IMR-90 (cell line): ENCODE measurements around the gene EXOC4. TPM values are rescaled to one million over a fixed set of nuclear protein-coding genes. Genes with fewer than 3 reads are reported as not detected.

Experiments
- ATAC-seq: fragments of 200-7000 bp; cut with Tn5 transposase; 2 replicates; pipeline ENCODE4 v1.9.1; 2020; ENCODE audit warnings: low read depth, mild to moderate bottlenecking, moderate library complexity
- BruUV-seq: library from RNA; stranded (reverse); fragments of 400-500 nt; replicated peaks from 2 replicates; lab custom pipeline; 2021; lab: Mats Ljungman, UMichigan
- CTCF ChIA-PET: fragments of 300-600 bp; formaldehyde crosslinking; extraction: SDS; loops from one replicate; lab custom pipeline; 2021; ENCODE audit warnings: antibody characterized with exemption; lab: Yijun Ruan, JAX
- POLR2A ChIA-PET: fragments of 300-600 bp; sonication (Branson Sonifier 250); formaldehyde crosslinking; loops from one replicate; lab custom pipeline; 2022; ENCODE audit warnings: antibody characterized with exemption; ENCODE audit not compliant: unreplicated experiment; lab: Charles Lee
- DNase-seq: peaks from one replicate; pipeline ENCODE4 v3.0.0; 2013
- H2AFZ ChIP-seq: replicated peaks from 2 replicates; pipeline ENCODE3; 2013; ENCODE audit warnings: low read length, mild to moderate bottlenecking; ENCODE audit not compliant: poor library complexity
- H2AK5ac ChIP-seq: 2 replicates; pipeline ENCODE4 v1.6.1; 2013; ENCODE audit warnings: low read depth, low read length, inconsistent platforms
- H2AK9ac ChIP-seq: replicated peaks from 2 replicates; pipeline ENCODE3; 2013; ENCODE audit warnings: mild to moderate bottlenecking, low read depth, low read length, moderate library complexity; ENCODE audit not compliant: poor library complexity
- H2BK120ac ChIP-seq: 2 replicates; pipeline ENCODE4 v1.6.1; 2013; ENCODE audit warnings: low read depth, low read length, inconsistent platforms
- H2BK15ac ChIP-seq: 3 replicates; pipeline ENCODE4 v1.6.1; 2013; ENCODE audit warnings: low read depth, low read length, inconsistent platforms
- H2BK20ac ChIP-seq: 2 replicates; pipeline ENCODE4 v1.6.1; 2013; ENCODE audit warnings: low read depth, mild to moderate bottlenecking, inconsistent platforms, low read length, moderate library complexity
- H2BK5ac ChIP-seq: 2 replicates; pipeline ENCODE4 v1.6.1; 2013; ENCODE audit warnings: mild to moderate bottlenecking, low read depth, low read length, inconsistent platforms; ENCODE audit not compliant: poor library complexity, severe bottlenecking
- H3K14ac ChIP-seq: replicated peaks from 2 replicates; pipeline ENCODE4 v1.6.1; 2013; ENCODE audit warnings: low read depth, low read length, inconsistent platforms
- H3K18ac ChIP-seq: 2 replicates; pipeline ENCODE4 v1.6.1; 2013; ENCODE audit warnings: low read depth, low read length, control low read depth
- H3K23ac ChIP-seq: 2 replicates; pipeline ENCODE4 v1.6.1; 2013; ENCODE audit warnings: low read depth, low read length, inconsistent platforms
- H3K27ac ChIP-seq: 2 replicates; pipeline ENCODE4 v1.5.1; 2013; ENCODE audit warnings: mild to moderate bottlenecking, control low read depth, low read length; ENCODE audit not compliant: insufficient read depth
- H3K27me3 ChIP-seq: 2 replicates; pipeline ENCODE4 v1.6.1; 2013; ENCODE audit warnings: low read length; ENCODE audit not compliant: control insufficient read depth, insufficient read depth
- H3K36me3 ChIP-seq: 2 replicates; pipeline ENCODE4 v1.6.1; 2013; ENCODE audit warnings: low read length, mixed read lengths; ENCODE audit not compliant: control insufficient read depth, insufficient read depth
- H3K4ac ChIP-seq: 2 replicates; pipeline ENCODE4 v1.6.1; 2013; ENCODE audit warnings: low read depth, low read length, inconsistent platforms
- H3K4me1 ChIP-seq: 2 replicates; pipeline ENCODE4 v1.6.1; 2013; ENCODE audit warnings: low read length, mixed read lengths; ENCODE audit not compliant: control insufficient read depth, insufficient read depth
- H3K4me2 ChIP-seq: 2 replicates; pipeline ENCODE4 v1.6.1; 2013; ENCODE audit warnings: low read depth, mild to moderate bottlenecking, control low read depth, low read length, moderate library complexity
- H3K4me3 ChIP-seq: 2 replicates; pipeline ENCODE4 v1.5.1; 2013; ENCODE audit warnings: low read depth, mild to moderate bottlenecking, control low read depth, low read length, moderate library complexity; ENCODE audit not compliant: insufficient read depth
- H3K56ac ChIP-seq: 2 replicates; pipeline ENCODE4 v1.6.1; 2013; ENCODE audit warnings: low read length, inconsistent platforms; ENCODE audit not compliant: insufficient read depth; ENCODE audit errors: extremely low read depth
- H3K79me1 ChIP-seq, 2 experiments: 2 replicates each; pipeline ENCODE4 v1.6.1; 2013; ENCODE audit warnings: low read length in 2 of 2, inconsistent platforms in 1 of 2, low read depth in 1 of 2
- H3K9ac ChIP-seq: 2 replicates; pipeline ENCODE4 v1.6.1; 2013; ENCODE audit warnings: low read depth, low read length, control low read depth
- H3K9me1 ChIP-seq: 2 replicates; pipeline ENCODE4 v1.6.1; 2013; ENCODE audit warnings: low read length, inconsistent platforms; ENCODE audit not compliant: insufficient read depth
- H3K9me3 ChIP-seq: 2 replicates; pipeline ENCODE4 v1.6.1; 2013; ENCODE audit warnings: low read length; ENCODE audit not compliant: control insufficient read depth, insufficient read depth
- H4K20me1 ChIP-seq: 2 replicates; pipeline ENCODE4 v1.6.1; 2013; ENCODE audit warnings: low read length, inconsistent platforms; ENCODE audit not compliant: insufficient read depth
- H4K5ac ChIP-seq: 2 replicates; pipeline ENCODE4 v1.6.1; 2013; ENCODE audit warnings: mild to moderate bottlenecking, low read depth, low read length, control low read depth
- H4K8ac ChIP-seq, 2 experiments: 2 replicates each; pipeline ENCODE4 v1.6.1; 2013; ENCODE audit warnings: low read depth in 2 of 2, low read length in 2 of 2, control low read depth in 1 of 2, inconsistent platforms in 1 of 2
- H4K91ac ChIP-seq: 2 replicates; pipeline ENCODE4 v1.6.1; 2013; ENCODE audit warnings: low read depth, low read length, inconsistent platforms; ENCODE audit not compliant: insufficient read depth
- BHLHE40 ChIP-seq: fragments of 150-350 bp; IDR thresholded peaks from 2 replicates; pipeline ENCODE4 v1.6.1; 2016; ENCODE audit warnings: mild to moderate bottlenecking, low read depth, low read length
- CEBPB ChIP-seq: IDR thresholded peaks from 2 replicates; pipeline ENCODE4 v1.6.1; 2012; ENCODE audit warnings: low read depth, low read length, improper control_type of control experiment
- CHD1 ChIP-seq: IDR thresholded peaks from 2 replicates; pipeline ENCODE4 v1.6.1; 2012; ENCODE audit warnings: low read depth, low read length, improper control_type of control experiment
- ELK1 ChIP-seq: fragments of 150-350 bp; IDR thresholded peaks from 2 replicates; pipeline ENCODE4 v1.6.1; 2016; ENCODE audit warnings: low read depth, mild to moderate bottlenecking, low read length, moderate library complexity, borderline replicate concordance
- FOS ChIP-seq: fragments of 150-350 bp; IDR thresholded peaks from 2 replicates; pipeline ENCODE4 v1.6.1; 2016; ENCODE audit warnings: low read depth, low read length
- MAFK ChIP-seq: IDR thresholded peaks from 2 replicates; pipeline ENCODE4 v1.6.1; 2012; ENCODE audit warnings: low read depth, low read length, improper control_type of control experiment
- MAZ ChIP-seq: IDR thresholded peaks from 2 replicates; pipeline ENCODE4 v1.6.1; 2012; ENCODE audit warnings: low read depth, mild to moderate bottlenecking, low read length, improper control_type of control experiment, moderate library complexity, borderline replicate concordance
- MXI1 ChIP-seq: IDR thresholded peaks from 2 replicates; pipeline ENCODE4 v1.6.1; 2012; ENCODE audit warnings: low read depth, mild to moderate bottlenecking, low read length, moderate library complexity, borderline replicate concordance
- NFE2L2 ChIP-seq: fragments of 150-350 bp; IDR thresholded peaks from 2 replicates; pipeline ENCODE4 v1.6.1; 2016; ENCODE audit warnings: low read depth, mild to moderate bottlenecking, low read length
- POLR2A ChIP-seq: IDR thresholded peaks from 2 replicates; pipeline ENCODE4 v1.6.1; 2012; ENCODE audit warnings: mild to moderate bottlenecking, low read depth, low read length
- RAD21 ChIP-seq: IDR thresholded peaks from 2 replicates; pipeline ENCODE4 v1.6.1; 2012; ENCODE audit warnings: low read length, improper control_type of control experiment
- RCOR1 ChIP-seq: IDR thresholded peaks from 2 replicates; pipeline ENCODE4 v1.6.1; 2012; ENCODE audit warnings: mild to moderate bottlenecking, low read length, improper control_type of control experiment; ENCODE audit not compliant: insufficient replicate concordance
- RFX5 ChIP-seq: IDR thresholded peaks from 2 replicates; pipeline ENCODE4 v1.8.0; 2012; ENCODE audit warnings: low read depth, mild to moderate bottlenecking, low read length, moderate library complexity
- SMC3 ChIP-seq: fragments of 150-350 bp; IDR thresholded peaks from 2 replicates; pipeline ENCODE4 v1.6.1; 2016; ENCODE audit warnings: low read depth, mild to moderate bottlenecking, antibody characterized with exemption, low read length, moderate library complexity
- dilution Hi-C: fragments of 300-500 bp; cut with HindIII; formaldehyde crosslinking; loops from one replicate; pipeline ENCODE4 v1.14.3; 2018; ENCODE audit warnings: low sequenced_read_pairs; ENCODE audit not compliant: unreplicated experiment
- in situ Hi-C: fragments of 300-500 bp; cut with MboI; formaldehyde crosslinking; loops from 3 replicates; pipeline ENCODE4 v1.14.3; 2019; ENCODE audit warnings: low sequenced_read_pairs, inconsistent platforms, mixed read lengths
- intact Hi-C: fragments of 100-400 bp; cut with micrococcal nuclease; formaldehyde crosslinking; loops from 2 replicates; pipeline ENCODE4 v1.10.0; 2022
- polyA plus RNA-seq, 3 experiments: library from polyadenylated mRNA; depleted of rRNA; stranded (reverse); fragments of >200 nt; gene quantifications; 2 replicates each; pipeline ENCODE4 v1.2.3, GENCODE V29; 2012; ENCODE audit warnings: low replicate concordance in 1 of 3
- total RNA-seq: library from RNA; depleted of rRNA; stranded (reverse); fragments of >200 nt; gene quantifications from 2 replicates; pipeline ENCODE4 v1.2.3, GENCODE V29; 2012
- TF ChIP-seq, protein P1 (sequence below): conservative IDR thresholded peaks from 2 replicates; pipeline ENCODE4 v1.5.1; 2012; ENCODE audit warnings: mild to moderate bottlenecking, low read depth, low read length, improper control_type of control experiment
- TF ChIP-seq, protein P2 (sequence below): fragments of 150-350 bp; IDR thresholded peaks from 2 replicates; pipeline ENCODE4 v1.6.1; 2017; ENCODE audit warnings: mild to moderate bottlenecking, antibody characterized with exemption, low read length, low read depth

The EXOC4 gene
- total and polyA plus RNA-seq, 2 of the 4 experiments (the other 2 are of a cell fraction) = 25.4 to 94.6 TPM

GRCh38 chr7:133265821-133266220, 12.9 kb downstream of the EXOC4 start:
- in situ Hi-C loops (no loop called here), intact Hi-C loops (no loop called here), dilution Hi-C loops (no loop called here)
- no peak overlapping the region for H3K4me2 ChIP-seq
- no peak overlapping the region for H2AK9ac ChIP-seq
- H2AFZ ChIP-seq = no peak overlapping the region
- no peaks in the 10 kb centered on the region for H3K36me3 ChIP-seq
- ChIA-PET POLR2A (no interaction called here), CTCF (interaction anchor here (0.6 kb wide), 1 partner anchor 10 kb away, joined by 3 read pairs; no protein-coding TSS in a partner anchor)
- no peak overlapping the region for H2BK15ac ChIP-seq
- H3K4me1 ChIP-seq = peaks cover 4% of the 10 kb centered on the region; the same call in 1 of the 2 replicates
- H3K9me3 ChIP-seq = no peaks in the 10 kb centered on the region
- H4K8ac ChIP-seq = no peak overlapping the region
- H3K79me1 ChIP-seq = peaks cover 19 to 34% of the 10 kb centered on the region in 2 experiments; a peak in 3 of 4 replicates
- no peak overlapping the region for H4K91ac ChIP-seq
- BruUV-seq = no TSS peak
- ATAC-seq (peak; percentile 24; the same call in 1 of the 2 replicates), DNase-seq (peak; percentile 21)
- H2BK5ac ChIP-seq = no peak overlapping the region
- H3K18ac ChIP-seq = no peak overlapping the region
- no peaks in the 10 kb centered on the region for H4K20me1 ChIP-seq
- no peaks in the 10 kb centered on the region for H3K9me1 ChIP-seq
- no peaks in the 10 kb centered on the region for H3K27me3 ChIP-seq
- H3K4ac ChIP-seq = no peak overlapping the region
- TF ChIP-seq MXI1 = no peak
- no peak for TF ChIP-seq RFX5
- no peak for TF ChIP-seq ELK1
- TF ChIP-seq, protein P1, sequence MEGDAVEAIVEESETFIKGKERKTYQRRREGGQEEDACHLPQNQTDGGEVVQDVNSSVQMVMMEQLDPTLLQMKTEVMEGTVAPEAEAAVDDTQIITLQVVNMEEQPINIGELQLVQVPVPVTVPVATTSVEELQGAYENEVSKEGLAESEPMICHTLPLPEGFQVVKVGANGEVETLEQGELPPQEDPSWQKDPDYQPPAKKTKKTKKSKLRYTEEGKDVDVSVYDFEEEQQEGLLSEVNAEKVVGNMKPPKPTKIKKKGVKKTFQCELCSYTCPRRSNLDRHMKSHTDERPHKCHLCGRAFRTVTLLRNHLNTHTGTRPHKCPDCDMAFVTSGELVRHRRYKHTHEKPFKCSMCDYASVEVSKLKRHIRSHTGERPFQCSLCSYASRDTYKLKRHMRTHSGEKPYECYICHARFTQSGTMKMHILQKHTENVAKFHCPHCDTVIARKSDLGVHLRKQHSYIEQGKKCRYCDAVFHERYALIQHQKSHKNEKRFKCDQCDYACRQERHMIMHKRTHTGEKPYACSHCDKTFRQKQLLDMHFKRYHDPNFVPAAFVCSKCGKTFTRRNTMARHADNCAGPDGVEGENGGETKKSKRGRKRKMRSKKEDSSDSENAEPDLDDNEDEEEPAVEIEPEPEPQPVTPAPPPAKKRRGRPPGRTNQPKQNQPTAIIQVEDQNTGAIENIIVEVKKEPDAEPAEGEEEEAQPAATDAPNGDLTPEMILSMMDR = no peak
- no peak for TF ChIP-seq CHD1
- no peak for TF ChIP-seq BHLHE40
- TF ChIP-seq MAFK = no peak
- TF ChIP-seq CEBPB = no peak
- TF ChIP-seq MAZ = no peak
- TF ChIP-seq, protein P2, sequence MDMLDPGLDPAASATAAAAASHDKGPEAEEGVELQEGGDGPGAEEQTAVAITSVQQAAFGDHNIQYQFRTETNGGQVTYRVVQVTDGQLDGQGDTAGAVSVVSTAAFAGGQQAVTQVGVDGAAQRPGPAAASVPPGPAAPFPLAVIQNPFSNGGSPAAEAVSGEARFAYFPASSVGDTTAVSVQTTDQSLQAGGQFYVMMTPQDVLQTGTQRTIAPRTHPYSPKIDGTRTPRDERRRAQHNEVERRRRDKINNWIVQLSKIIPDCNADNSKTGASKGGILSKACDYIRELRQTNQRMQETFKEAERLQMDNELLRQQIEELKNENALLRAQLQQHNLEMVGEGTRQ = no peak
- TF ChIP-seq RAD21 = no peak
- TF ChIP-seq FOS = no peak
- TF ChIP-seq POLR2A = no peak
- no peak for TF ChIP-seq NFE2L2
- no peak for TF ChIP-seq RCOR1
- TF ChIP-seq SMC3 = no peak
- H3K56ac ChIP-seq = no peak overlapping the region
- no peak overlapping the region for H3K9ac ChIP-seq
- no peak overlapping the region for H2AK5ac ChIP-seq
- no peak overlapping the region for H3K14ac ChIP-seq
- H3K27ac ChIP-seq = no peak overlapping the region
- no peak overlapping the region for H3K4me3 ChIP-seq
- no peak overlapping the region for H2BK120ac ChIP-seq
- H4K5ac ChIP-seq = no peak overlapping the region
- no peak overlapping the region for H2BK20ac ChIP-seq
- H3K23ac ChIP-seq = no peak overlapping the region
